ENCODE measurements around the gene S100A9. TPM values are rescaled to one million over a fixed set of nuclear protein-coding genes. Genes with fewer than 3 reads are reported as not detected.

S100A9 gene
- total and polyA plus RNA-seq, 2 of the 8 experiments (the other 6 are each of a cell fraction or from before 2014, with no cell fraction given), result not detected

DNA sequence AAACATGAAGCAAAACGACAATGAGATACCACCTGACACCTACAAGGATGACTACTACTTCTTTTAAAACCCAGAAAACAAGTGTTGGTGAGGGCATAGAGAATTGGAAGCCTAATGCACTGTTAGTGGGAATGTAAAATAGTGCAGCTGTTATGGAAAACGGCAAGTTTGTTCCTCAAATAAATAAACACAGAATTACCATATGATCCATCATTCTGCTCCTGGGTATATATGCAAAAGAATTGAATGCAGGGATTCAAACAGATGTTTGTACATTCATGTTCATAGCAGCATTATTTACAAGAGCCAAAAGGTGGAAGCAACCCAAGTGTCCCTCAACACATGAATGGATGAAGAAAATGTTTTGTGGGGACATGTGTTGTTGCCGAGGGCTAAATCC lies 34.6 kb downstream of the S100A9 start (continued):
- TF ChIP-seq SIN3A (conservative IDR thresholded peaks at IDR 0.05 in 1 of 2, IDR thresholded peaks at IDR 0.05 in 1 of 2; ENCODE audit: low read depth in 1 of 2, low read length in 2 of 2) (no peak), HDAC2 (IDR thresholded peaks at IDR 0.05; ENCODE audit: borderline replicate concordance in 1 of 2, low read depth in 2 of 2, low read length in 2 of 2) (no peak), KDM5A (IDR thresholded peaks at IDR 0.05; ENCODE audit: low read length) (no peak)
